HL-60 (cell line): ENCODE measurements around the gene TRAIP.

Source experiments
- CTCF ChIP-seq: IDR thresholded peaks from one replicate; pipeline ENCODE4 v1.5.1; 2011; ENCODE audit warnings: low read length, control low read depth, inconsistent platforms; ENCODE audit not compliant: insufficient read depth
- POLR2AphosphoS5 ChIP-seq: IDR thresholded peaks from 2 replicates; pipeline ENCODE4 v1.6.1; 2012; ENCODE audit warnings: low read depth
- REST ChIP-seq: IDR thresholded peaks from 2 replicates; pipeline ENCODE4 v1.6.1; 2012; ENCODE audit warnings: low read depth; ENCODE audit not compliant: insufficient replicate concordance
- SPI1 ChIP-seq: IDR thresholded peaks from 2 replicates; pipeline ENCODE4 v1.6.1; 2012; ENCODE audit warnings: low read depth, mild to moderate bottlenecking, borderline replicate concordance

- TF ChIP-seq CTCF = no peak
- TF ChIP-seq REST = no peak
- TF ChIP-seq POLR2AphosphoS5 = no peak
- no peak for TF ChIP-seq SPI1
Measured at GRCh38 chr3:49794431-49794830, 61.9 kb downstream of the TRAIP start.
